Activated CD8-positive, alpha-beta memory T cell treated with anti-CD3 and anti-CD28 coated beads, Interleukin-2, amount 50 U/mL, for 24 hours (primary cell): ENCODE results near the gene PALLD.
"Not testable (repeated sequence)": the region's sequence is repeated elsewhere in the genome, so short reads cannot be mapped to it uniquely, and the experiment has no call there.

Experiments used
- DNase-seq: peaks from one replicate; pipeline ENCODE4 v3.0.0-alpha.2; 2020; ENCODE audit errors: extremely low read depth

Gene PALLD

DNA sequence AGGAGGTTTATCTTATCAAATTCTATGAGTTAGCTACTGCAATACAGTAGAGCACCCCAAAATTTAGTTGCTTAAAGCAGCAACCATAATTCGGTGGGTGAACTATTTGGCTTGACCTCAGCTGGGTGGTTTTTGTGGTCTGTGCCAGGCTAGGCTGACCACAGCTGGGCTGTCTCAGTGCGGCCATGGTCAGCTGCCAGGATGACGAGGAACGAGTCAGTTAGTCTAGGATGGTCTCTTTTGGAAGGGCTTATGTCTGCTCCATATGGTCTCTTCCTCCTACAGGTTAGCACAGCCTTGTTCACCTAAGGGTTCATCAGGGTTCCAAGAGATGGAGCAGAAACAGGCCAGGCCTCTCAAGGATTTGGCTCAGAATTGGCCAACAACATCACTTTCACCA lies 210.4 kb downstream of the PALLD start:
- DNase-seq, result no peak

DNA sequence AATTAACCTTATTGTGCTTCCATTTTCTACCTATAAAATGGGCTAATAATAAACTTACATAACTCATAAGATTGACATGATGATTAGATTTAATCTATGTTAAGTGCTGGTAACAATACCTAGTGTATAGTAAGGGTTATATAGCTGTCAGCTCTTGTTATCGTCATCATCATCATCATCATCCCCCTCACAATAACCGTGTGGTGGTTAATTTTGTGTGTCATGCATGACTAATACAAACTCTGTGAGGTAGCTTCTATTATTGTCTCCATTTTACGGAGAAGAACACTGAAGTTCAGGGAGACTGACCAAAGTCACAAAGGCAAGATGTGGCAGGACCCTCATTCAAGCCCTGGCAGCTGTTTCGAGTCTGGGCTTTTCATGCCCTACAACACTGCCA lies 211.3 kb downstream of the PALLD start:
- DNase-seq, result no peak

DNA sequence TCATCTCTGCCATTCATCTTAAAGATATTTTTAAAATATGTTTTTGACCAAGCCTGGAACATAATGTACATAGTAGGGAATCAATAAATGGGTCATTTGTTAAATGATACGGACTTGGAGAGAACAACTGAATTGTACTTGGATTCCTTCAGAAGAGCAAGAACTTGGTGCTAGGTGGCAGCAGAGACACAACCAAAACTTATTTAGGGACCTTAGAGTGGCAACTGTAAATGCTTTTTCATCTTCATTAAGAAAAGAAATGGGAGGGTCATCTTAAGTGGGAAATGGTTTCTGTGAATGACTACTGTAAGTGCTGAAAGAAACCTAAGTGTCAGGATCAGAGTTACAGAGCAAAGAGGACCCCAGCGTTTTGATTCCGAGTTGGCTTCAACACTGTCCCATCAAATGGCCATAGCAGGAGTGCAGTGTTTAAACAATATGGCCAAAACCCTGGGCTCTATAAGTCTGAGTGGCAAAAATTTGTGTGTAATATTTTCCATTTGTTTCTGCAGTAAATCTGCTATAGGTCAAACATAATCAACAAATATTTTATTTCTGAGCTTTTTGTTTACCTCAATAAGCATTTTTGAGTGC lies 213.6 kb downstream of the PALLD start:
- DNase-seq, result no peak

GRCh38 chr4:168711197-168712140 lies 214.6 kb downstream of the PALLD start:
- DNase-seq, result no peak

DNA sequence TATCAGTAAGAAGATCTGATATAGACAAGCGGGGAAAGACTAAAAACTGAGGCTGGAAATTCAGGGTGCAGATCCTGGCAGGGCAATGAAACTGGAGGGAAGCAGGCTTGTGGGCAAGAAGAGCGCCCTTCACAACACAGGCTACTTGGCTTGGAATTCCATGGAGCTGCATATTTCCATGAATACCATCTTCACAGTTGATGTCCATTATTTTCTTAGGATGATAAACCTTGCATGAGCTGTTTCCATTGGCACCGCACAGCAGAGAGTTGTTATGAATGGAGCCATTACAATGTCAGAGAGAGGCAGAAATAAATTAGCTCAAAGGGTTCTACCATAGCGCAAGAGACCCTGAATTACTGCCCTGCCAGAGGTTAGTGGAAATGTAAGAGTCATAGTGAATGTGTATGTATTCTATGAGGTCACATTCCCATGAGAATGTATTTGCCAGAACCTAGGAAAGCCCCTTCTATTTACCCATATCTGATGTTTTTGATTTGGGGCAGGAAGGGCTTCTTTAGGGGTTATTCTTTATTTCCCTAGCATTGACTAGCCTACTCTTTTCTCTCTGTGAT lies 215.6 kb downstream of the PALLD start:
- DNase-seq, result no peak

DNA sequence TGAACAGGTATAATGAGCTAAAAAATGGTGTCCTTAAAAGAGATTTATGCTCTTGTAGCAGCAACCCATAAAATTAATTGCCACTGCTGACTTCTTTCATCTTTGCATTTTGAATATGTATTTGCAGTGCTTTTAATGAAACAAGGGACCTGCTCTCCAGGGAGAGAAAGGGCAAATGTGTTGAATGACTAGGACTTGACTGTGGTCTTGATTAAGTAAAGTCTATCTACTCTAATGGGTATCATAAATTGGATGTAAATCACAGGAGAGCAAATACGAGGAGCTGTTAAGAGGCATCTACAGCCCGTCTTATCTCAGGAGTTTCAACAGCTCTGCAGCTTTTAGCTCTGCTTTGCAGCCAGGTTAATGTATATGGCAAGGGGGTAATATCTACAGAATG lies 216.4 kb downstream of the PALLD start:
- no peak for DNase-seq

DNA sequence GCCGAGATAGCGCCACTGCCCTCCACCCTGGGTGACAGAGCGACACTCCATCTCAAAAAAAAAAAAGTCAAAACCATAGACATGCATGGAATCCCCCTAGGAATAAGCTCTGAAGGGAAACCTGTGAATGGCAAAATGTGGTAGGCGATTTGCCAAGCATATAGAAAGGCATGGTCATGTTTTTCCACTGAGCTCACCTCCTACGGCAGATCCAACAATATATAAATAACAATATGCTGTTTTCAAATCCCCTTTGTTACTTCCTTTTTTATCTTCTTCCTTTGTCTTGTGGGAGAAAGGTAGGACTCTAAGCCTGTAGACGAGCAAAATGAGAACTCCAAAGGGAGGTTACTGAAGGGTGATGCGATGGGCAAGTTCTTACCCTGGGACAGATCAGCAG lies 219.0 kb downstream of the PALLD start:
- no peak for DNase-seq

DNA sequence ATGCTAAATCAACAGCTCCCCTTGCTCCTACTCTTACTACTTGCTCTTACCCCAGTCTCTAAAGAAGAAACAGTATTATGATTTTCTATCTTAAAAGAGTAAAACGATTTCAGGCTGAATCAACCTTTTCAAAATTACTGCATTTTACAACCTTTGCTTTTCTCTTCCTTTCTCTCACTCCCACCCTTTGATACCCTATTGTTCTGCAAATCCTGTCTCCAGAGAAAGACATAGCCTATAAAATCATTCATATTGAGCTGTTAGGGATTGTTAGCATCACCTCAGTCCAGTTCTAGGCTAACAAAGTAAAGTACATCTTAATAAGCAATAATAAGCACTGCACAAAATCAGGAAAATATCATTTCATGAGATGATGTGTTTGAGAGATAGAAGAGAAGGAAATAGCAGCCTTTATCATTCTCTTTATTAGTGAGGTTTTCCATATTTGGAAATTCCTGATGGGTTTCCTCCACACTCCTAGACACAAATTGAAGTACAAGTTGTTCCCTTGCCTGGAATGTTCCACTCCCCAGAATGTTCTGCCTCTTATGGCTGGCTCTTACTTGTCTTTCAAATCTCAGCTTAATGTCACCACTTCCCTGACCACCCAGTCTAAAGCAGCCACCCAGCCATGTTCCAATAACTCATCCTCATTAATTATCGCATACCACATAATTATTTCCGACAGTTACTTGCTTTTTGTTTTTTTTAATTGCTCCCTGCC lies 219.7 kb downstream of the PALLD start:
- no peak for DNase-seq

DNA sequence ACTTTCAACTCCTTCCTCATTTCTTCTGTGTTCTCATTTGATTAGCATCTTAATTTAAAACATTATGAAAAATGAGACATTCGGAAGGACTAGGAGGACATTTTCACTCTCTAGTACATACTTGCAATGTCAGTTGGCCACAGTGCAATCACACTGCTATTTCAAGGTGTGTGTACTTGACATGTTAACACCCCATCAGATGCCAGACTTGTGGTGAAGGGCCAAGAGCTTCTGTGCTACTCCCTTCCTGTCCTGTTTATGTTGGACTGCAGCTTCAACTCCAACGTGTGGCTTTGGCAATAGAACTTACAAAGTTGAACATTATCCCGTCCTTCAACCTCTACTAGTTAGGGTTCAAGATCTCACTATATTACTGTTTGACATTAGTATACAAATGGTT lies 221.0 kb downstream of the PALLD start:
- no peak for DNase-seq

- no peak for DNase-seq
Observed at GRCh38 chr4:168719725-168720124, 222.9 kb downstream of the PALLD start.

- DNase-seq, result no peak
Observed at GRCh38 chr4:168720396-168720900, 223.6 kb downstream of the PALLD start.

GRCh38 chr4:168722391-168722790 lies 225.5 kb downstream of the PALLD start:
- no peak for DNase-seq

DNA sequence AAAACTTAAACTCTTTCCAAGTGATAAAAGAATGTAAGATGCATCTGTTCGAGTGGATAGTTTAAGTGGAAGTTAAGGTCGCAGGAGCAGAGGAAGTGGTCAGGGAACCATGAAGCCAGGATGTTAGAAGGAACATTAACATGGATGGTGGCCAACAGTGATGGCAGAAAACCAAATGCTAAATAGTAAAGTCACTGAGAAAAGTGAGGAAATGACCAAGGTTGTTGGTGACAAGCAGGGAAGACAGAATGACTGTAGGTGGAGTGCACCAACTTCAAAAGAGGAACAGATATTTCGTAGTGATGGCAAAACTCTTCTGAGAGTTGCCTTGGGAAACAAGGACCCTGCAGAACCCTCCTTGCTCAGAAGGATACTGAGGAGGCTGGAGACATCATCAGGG lies 226.2 kb downstream of the PALLD start:
- DNase-seq, result no peak

DNA sequence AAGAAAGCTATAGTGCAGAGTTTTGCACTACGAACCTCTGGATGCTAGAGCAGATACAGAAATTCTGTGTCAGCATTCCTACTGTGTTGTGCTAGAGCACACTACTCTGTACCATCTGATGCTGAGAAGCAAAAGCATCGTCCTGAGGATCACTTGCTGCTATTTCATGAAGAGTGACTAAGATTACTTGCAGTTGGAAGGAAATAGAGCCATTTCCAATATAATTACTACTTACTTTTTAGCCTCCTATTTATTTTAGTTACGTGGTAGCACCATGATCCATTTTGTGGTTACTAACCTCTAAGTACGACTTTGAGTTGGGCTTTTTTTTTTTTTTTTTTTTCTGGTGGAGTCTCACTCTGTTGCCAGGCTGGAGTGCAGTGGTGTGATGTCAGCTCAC lies 226.7 kb downstream of the PALLD start:
- no peak for DNase-seq

DNA sequence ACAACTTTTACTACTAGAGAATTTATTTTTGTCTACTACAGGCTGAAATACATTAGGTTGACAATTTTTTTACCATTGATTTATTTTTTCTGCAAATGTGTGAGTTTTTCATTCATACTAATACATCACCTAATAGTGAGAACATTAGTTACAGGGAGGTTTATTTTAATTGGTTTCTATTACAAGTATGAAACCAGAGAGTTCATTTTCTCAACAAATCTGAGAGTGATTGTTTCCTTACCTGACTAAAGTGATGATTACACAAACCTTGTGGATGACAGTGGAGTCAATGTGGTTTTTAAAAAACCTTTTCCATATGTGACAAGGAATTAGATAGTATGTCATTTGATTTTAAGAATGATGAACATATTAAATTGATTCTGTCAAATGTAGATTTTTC lies 227.4 kb downstream of the PALLD start:
- no peak for DNase-seq

- DNase-seq, result no peak
Observed at GRCh38 chr4:168724686-168725411, 228.0 kb downstream of the PALLD start.

DNA sequence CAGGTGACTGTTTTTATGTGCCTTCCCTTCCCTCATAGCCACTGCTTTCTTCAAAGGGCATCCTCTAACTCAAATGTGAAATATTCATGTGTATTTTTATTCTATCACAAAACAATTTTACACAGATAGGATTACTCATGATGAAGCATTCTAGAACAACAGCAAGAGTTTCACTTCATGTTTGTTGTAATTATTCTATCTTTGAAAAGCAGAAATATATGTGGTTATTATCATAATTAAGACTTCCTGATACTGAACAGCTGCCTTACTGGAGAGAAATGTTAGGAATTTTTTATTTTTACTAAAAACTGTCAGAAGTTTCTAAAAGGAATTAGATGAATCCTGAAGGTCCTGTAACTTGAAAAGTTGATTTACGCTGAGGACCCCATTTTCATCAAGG lies 229.1 kb downstream of the PALLD start:
- no peak for DNase-seq

- DNase-seq, result not testable (repeated sequence)
Observed at GRCh38 chr4:168727181-168727580, 230.3 kb downstream of the PALLD start.

DNA sequence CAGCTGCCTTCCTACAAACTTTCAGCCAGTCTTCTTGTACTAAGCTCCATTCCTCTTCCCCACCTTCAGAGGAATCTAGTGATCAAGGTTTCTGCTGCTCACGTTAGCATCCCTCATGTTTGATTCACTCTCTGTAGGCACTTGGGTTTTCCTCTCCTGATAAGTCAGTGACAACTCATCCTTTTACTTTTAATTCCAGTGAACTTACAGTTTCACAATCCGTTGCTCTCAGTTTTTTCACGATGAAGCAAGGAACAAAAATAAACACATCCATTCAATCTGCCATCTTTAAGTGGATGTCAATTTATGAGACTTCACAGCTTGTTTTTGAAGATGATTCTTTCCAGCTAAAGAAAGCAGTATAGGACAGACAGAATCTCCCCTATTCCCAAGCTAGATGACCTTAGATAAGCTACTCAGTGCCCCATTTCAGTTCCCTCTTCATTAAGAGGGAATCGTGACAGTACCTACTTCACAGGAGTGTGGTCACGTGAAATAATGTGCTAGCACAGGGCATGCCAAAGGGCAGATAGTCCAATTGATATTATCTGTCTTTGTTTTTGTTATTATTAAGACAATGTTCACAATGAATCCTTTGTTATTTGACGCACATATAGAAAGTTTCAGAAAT lies 234.3 kb downstream of the PALLD start:
- DNase-seq, result no peak

DNA sequence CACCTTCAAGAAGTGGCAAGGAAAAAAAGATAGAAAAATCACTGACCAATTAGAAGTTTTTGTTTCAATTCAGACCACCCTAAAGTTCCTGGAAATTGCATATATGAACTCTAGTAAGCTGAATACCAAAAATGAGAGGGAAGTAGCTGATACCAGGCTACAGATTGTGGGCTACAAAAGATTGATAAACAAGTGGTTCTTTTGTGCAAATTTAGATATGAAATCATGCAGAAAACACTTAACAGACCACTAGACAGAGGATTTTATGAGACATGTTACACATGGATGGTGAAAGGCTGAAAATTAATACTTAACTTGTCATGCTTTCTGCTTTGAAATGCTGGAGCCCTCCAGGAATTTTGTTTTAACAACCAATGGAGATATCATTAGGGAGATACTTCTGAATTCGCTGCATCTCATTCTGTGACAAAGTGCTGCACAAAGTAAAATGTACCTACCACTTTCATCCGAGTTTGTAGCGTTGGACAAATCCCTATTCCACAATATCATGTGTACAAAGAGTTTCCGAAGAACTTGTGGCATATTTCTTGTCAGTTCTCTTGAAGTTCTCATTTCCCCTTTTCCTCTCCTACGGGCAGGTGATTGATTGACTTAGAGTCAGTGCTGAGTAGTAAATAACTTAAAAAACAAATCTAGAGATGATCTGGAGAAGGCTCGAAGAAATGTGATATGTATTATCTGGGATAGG lies 235.0 kb downstream of the PALLD start:
- no peak for DNase-seq
